Transverse colon (tissue), 4 donors: ENCODE results near the gene TBC1D19. TPM values are rescaled to one million over a fixed set of nuclear protein-coding genes. Genes with fewer than 3 reads are reported as not detected.

Source experiments
- DNase-seq: peaks from one replicate; pipeline ENCODE4 v3.0.0-alpha.2; 2019
- H3K27ac ChIP-seq, 4 donors: fragments of 200-600 bp; sonication (generic); 2 replicates each; pipeline ENCODE4 v1.5.1; 2016 to 2018; ENCODE audit warnings: inconsistent platforms in 4 of 4
- H3K27me3 ChIP-seq: fragments of 200-600 bp; sonication (generic); 2 replicates; pipeline ENCODE4 v1.5.1; 2017; ENCODE audit warnings: inconsistent platforms
- H3K36me3 ChIP-seq, 4 donors: fragments of 200-600 bp; sonication (generic); 2 replicates each; pipeline ENCODE4 v1.5.1; 2017 to 2019; ENCODE audit warnings: inconsistent platforms in 4 of 4
- H3K4me1 ChIP-seq, 4 donors: fragments of 200-600 bp; sonication (generic); 2 replicates each; pipeline ENCODE4 v1.5.1; 2017 to 2020; ENCODE audit warnings: inconsistent platforms in 4 of 4
- H3K4me3 ChIP-seq, 4 donors: fragments of 200-600 bp; sonication (generic); 1 replicate in 1 of 4; 2 replicates in 3 of 4; pipeline versions ENCODE4 v1.5.1 to v1.6.1; 2017 to 2019; ENCODE audit warnings: inconsistent platforms in 4 of 4
- H3K9me3 ChIP-seq, 2 donors: fragments of 200-600 bp; sonication (generic); 2 replicates each; pipeline ENCODE4 v1.5.1; 2017 to 2019; ENCODE audit warnings: inconsistent platforms in 2 of 2
- EP300 ChIP-seq: sonication (generic); formaldehyde crosslinking; IDR thresholded peaks from one replicate; pipeline ENCODE4 v1.6.1; 2017; ENCODE audit warnings: antibody characterized with exemption, low read depth
- POLR2A ChIP-seq: fragments of 450-650 bp; IDR thresholded peaks from one replicate; pipeline ENCODE4 v1.6.1; 2016; ENCODE audit warnings: antibody characterized with exemption, mild to moderate bottlenecking, moderate library complexity
- POLR2AphosphoS5 ChIP-seq, 3 donors: sonication (generic); formaldehyde crosslinking; IDR thresholded peaks; one replicate each; pipeline ENCODE4 v1.6.1; 2016; ENCODE audit warnings: antibody characterized with exemption in 3 of 3
- WGBS, 2 donors: methylation state at CpG; one replicate each; pipeline ENCODE4 v1.1.5; 2018; ENCODE audit warnings: low coverage in 1 of 2; 5-methylcytosine and 5-hydroxymethylcytosine counted together
- in situ Hi-C, 4 donors: fragments of 200-750 bp; cut with MboI; loops; one replicate each; pipeline versions ENCODE4 v1.15.0 to v1.15.1; 2017; ENCODE audit warnings: low sequenced_read_pairs in 3 of 4, low pct_ligation_motif_present in 1 of 4, low pct_unique_long_range_greater_than_20kb in 1 of 4
- intact Hi-C: fragments of 100-400 bp; cut with DNase I; formaldehyde crosslinking; loops from one replicate; pipeline ENCODE4 v1.15.1; 2023; ENCODE audit warnings: low total_unique reads
- total RNA-seq, 4 donors: library from RNA; depleted of rRNA; stranded (reverse); fragments of >200 nt; gene quantifications; one replicate each; pipeline ENCODE4 v1.1.0, GENCODE V29; 2016
- TF ChIP-seq, protein P1 (sequence below), 5 experiments: fragments of 200-600 bp in 3 of 5; fragments of 450-650 bp in 2 of 5; sonication (generic) in 3 of 5; IDR thresholded peaks; 1 replicate in 2 of 5; 2 replicates in 3 of 5; pipeline ENCODE4 v1.5.1; 2016 to 2017; ENCODE audit warnings: antibody characterized with exemption in 5 of 5, inconsistent platforms in 3 of 5, mild to moderate bottlenecking in 2 of 5, moderate library complexity in 1 of 5

Gene TBC1D19
- total RNA-seq, 4 donors from 2014 or later = 6.3 to 19.1 (median 9.6) TPM

- no peaks in the 10 kb centered on the region for H3K36me3 ChIP-seq
- no peak overlapping the region for H3K27ac ChIP-seq
- in situ Hi-C loops = no loop called here
- 84 to 94% methylated on average over 2 of the region's 2 CpGs for WGBS, 2 donors
- no peaks in the 10 kb centered on the region for H3K9me3 ChIP-seq
- H3K4me3 ChIP-seq = no peak overlapping the region
- TF ChIP-seq POLR2AphosphoS5 (IDR thresholded peaks at IDR 0.05) (no peak), POLR2A (no peak), EP300 (no peak)
- TF ChIP-seq, protein P1, sequence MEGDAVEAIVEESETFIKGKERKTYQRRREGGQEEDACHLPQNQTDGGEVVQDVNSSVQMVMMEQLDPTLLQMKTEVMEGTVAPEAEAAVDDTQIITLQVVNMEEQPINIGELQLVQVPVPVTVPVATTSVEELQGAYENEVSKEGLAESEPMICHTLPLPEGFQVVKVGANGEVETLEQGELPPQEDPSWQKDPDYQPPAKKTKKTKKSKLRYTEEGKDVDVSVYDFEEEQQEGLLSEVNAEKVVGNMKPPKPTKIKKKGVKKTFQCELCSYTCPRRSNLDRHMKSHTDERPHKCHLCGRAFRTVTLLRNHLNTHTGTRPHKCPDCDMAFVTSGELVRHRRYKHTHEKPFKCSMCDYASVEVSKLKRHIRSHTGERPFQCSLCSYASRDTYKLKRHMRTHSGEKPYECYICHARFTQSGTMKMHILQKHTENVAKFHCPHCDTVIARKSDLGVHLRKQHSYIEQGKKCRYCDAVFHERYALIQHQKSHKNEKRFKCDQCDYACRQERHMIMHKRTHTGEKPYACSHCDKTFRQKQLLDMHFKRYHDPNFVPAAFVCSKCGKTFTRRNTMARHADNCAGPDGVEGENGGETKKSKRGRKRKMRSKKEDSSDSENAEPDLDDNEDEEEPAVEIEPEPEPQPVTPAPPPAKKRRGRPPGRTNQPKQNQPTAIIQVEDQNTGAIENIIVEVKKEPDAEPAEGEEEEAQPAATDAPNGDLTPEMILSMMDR (IDR thresholded peaks at IDR 0.05) = no peak
- intact Hi-C loops = no loop called here
- no peaks in the 10 kb centered on the region for H3K4me1 ChIP-seq
- DNase-seq = no peak
- no peaks in the 10 kb centered on the region for H3K27me3 ChIP-seq
Measured at GRCh38 chr4:26713563-26714151, 129.8 kb downstream of the TBC1D19 start.

DNA sequence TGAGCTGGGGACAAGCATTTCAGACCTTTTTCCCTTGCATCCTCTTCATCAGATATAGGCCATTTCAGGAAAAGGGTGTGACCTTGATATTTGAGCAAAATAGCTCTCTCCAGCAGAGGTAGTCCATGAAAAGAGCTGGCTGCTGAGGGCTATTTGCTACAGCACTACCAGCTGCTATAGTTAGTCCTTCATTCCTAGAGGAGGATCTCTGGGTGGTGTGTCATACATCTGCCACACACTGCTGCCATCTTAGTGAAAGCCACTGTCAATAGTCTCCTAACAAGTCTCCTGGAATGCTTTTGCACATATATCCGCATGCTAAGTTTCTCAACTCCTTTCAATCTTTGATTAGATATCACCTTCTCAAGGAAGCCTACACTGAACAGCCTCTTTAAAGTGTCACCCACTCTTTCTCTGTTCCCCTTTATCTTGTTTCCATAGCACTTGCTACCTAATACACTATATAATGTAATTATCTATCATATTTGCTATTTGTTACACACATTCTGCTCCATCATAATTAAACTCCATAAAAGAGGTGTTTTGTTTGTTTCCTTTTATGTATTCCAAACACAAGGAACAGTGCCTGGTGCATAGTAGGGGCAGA, 131.9 kb downstream of the TBC1D19 start:
- no peaks in the 10 kb centered on the region for H3K9me3 ChIP-seq
- intact Hi-C loops (no loop called here), in situ Hi-C loops (no loop called here)
- no peaks in the 10 kb centered on the region for H3K4me1 ChIP-seq
- no peak for TF ChIP-seq EP300
- TF ChIP-seq POLR2AphosphoS5 (IDR thresholded peaks at IDR 0.05) = no peak
- TF ChIP-seq, protein P1 (IDR thresholded peaks at IDR 0.05) = no peak
- no peak for TF ChIP-seq POLR2A
- no peak for DNase-seq
- H3K27me3 ChIP-seq = no peaks in the 10 kb centered on the region
- no peak overlapping the region for H3K4me3 ChIP-seq
- H3K27ac ChIP-seq = no peak overlapping the region
- no peaks in the 10 kb centered on the region for H3K36me3 ChIP-seq
- WGBS, 2 donors = 88 to 97% methylated on average over 1 of the region's 1 CpG

- no peak overlapping the region for H3K27ac ChIP-seq
- H3K9me3 ChIP-seq = no peaks in the 10 kb centered on the region
- intact Hi-C loops = no loop called here
- no peaks in the 10 kb centered on the region for H3K4me1 ChIP-seq
- in situ Hi-C loops = no loop called here
- no peak for DNase-seq
- 69 to 72% methylated on average over 2 of the region's 2 CpGs for WGBS, 2 donors
- H3K27me3 ChIP-seq = no peaks in the 10 kb centered on the region
- no peaks in the 10 kb centered on the region for H3K36me3 ChIP-seq
- no peak for TF ChIP-seq POLR2A
- TF ChIP-seq POLR2AphosphoS5 (IDR thresholded peaks at IDR 0.05) = no peak
- TF ChIP-seq, protein P1 (IDR thresholded peaks at IDR 0.05) = no peak
- no peak for TF ChIP-seq EP300
- no peak overlapping the region for H3K4me3 ChIP-seq
Measured at GRCh38 chr4:26717332-26717731, 133.4 kb downstream of the TBC1D19 start.

DNA sequence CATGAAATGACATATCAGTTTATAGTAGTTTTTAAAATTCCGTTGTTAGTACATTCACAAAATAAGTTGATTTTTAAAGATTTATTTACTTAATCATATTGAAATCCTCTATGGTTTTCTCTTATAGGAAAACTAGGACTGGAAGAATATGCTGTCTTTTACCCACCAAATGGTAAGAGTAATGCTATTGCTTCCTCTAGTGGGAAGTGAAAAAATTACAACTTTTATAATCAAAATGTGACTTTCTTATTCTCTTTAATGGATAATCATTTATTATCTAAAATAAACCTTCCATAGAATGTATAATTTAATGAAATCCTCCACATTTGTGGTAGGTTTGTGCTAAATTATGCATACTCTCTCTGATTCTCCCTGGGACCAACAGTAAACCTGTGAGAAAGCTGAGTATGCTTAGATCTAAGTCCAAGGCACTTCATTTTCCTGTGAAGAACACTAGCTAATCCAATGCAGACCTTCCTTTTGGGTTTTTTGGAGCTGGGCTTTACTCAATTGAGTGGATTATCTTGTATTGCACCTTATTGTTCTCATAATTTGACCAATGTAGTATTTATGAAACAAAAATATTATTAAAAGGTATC, 136.2 kb downstream of the TBC1D19 start:
- Histone ChIP-seq H3K27ac (no peak overlapping the region), H3K9me3 (no peaks in the 10 kb centered on the region), H3K27me3 (no peaks in the 10 kb centered on the region), H3K36me3 (no peaks in the 10 kb centered on the region), H3K4me3 (no peak overlapping the region), H3K4me1 (no peaks in the 10 kb centered on the region)
- in situ Hi-C loops (no loop called here), intact Hi-C loops (no loop called here)
- TF ChIP-seq POLR2A = no peak
- no peak for TF ChIP-seq POLR2AphosphoS5 (IDR thresholded peaks at IDR 0.05)
- TF ChIP-seq, protein P1 (IDR thresholded peaks at IDR 0.05) = peak; percentile 28 to 57 (median 47)
- no peak for TF ChIP-seq EP300
- 69 to 72% methylated on average over 1 of the region's 1 CpG for WGBS, 2 donors
- no peak for DNase-seq
